NCI-H2171 treated with DMSO at 0.1 percent for 48 hours (cell line): ENCODE measurements around the gene NR2F1-AS1.

Experiments
- DNase-seq: peaks from one replicate; lab custom pipeline; 2025; lab: John Stamatoyannopoulos, UW

Gene NR2F1-AS1

DNA sequence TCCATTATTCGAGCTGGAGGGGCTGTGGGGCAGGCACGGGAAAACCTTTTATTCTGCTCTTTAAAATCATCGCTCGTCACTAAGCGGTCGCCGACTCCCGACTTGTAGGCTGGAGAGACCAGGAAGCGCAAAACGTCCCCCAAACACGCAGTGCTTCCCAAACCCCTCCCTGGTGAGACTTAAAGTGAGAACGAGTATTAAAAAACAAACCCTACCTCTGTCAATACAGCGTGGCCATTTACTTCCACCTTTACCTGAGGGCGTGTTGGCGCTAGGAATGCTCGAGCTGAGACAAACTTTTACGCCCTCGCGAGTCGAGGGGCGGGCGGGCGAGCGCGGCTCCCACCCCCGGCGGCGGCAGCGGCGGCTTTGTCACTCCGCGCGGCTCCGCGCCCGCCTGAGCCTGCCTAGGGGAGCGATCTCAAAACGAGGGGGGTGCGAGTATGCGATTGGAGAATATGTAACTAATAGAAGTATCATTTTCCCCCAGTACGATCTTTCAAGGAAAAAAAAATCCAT is at the start of gene NR2F1-AS1:
Gene NR2F1-AS1 (minus strand): TSS at position 293 of the 519 bp plus-strand sequence.
- DNase-seq, result no peak

DNA sequence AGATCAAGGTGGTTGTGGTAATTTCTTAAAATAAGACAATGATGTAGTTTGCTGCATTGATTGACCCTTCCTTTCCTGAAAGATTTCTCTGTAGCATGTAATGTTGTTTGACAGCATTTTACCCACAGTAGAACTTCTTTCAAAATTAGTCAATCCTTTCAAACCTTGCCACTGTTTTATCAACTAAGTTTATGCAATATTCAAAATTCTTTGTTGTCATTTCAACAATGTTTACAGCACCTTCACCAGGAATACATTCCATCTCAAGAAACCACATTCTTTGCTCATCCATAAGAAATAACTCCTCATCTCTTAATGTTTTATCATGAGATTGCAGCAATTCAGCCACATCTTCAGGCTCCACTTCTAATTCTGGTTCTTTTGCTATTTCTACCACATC is 45.8 kb upstream of the NR2F1-AS1 start:
- DNase-seq, result no peak

DNA sequence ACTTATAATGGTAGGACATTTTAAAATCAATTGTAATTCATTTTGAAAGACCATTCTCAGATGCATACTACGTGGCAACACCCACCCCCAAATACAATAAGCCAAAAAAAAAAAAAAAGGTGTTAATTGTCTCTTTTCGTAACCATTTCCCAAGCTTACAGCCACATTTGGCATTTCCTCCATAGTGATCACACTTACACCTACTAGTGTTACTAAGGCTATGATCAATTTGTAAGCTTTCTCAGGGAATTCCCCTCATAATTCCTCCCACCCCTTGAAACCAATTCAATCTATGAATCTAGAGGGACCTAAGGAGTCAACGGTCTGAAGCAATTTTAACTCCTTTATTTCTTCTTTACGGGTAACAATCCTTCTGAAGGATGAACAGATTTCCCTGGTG is 42.1 kb upstream of the NR2F1-AS1 start:
- no peak for DNase-seq

DNA sequence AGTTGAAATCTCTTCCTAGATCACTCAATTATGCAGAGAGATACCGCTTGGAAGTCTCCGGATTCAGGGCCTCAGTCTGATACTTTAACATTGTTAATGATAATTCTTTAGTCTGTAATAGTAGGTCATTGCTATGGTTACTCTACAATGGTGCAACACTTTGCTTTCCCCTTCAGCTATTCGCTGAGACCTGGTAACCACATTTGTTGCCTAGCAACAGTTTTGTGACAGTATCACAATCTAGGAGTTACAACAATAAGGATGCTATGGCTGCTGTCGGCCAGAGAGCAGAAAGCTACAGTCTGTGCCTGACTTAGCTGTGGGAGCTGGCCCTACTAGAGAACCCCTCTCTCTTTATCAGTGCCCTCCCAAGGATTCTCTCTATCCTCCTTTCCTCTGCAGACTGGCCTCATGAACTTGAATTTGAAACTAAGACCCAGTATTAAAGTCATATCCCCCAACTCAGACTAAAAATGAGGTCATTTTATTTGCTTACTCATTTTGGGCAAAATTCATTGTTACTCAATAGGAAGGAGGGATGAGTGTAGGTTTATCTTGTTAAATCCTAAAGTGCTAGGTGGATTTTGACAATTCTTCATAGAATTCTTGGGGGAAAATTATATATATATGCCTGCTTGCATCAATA is 41.3 kb upstream of the NR2F1-AS1 start:
- DNase-seq, result peak; percentile 32

DNA sequence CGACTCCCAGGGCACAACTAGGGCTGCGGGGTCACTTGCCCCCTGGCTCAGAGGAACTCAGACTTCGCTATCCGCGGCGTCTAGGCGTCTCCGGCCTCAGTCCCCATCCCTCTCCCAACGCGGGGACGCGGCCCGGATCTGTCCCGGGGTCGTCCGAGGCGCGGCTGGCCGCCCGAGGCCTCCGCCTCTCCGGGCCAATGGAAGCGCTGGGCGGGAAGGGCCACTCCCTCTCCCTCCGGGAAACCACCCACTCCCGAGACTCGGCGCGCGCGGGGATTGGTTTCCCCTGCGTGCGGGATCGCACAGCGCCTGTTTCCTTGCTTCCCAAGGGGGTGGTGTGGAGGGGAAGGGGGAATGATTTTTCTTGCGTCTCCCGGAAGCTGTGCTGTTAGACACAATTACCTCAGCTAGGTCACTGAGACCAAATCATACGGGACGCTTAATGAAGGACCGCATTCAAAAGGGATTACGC is 40.3 kb upstream of the NR2F1-AS1 start:
- DNase-seq, result peak; percentile 83

DNA sequence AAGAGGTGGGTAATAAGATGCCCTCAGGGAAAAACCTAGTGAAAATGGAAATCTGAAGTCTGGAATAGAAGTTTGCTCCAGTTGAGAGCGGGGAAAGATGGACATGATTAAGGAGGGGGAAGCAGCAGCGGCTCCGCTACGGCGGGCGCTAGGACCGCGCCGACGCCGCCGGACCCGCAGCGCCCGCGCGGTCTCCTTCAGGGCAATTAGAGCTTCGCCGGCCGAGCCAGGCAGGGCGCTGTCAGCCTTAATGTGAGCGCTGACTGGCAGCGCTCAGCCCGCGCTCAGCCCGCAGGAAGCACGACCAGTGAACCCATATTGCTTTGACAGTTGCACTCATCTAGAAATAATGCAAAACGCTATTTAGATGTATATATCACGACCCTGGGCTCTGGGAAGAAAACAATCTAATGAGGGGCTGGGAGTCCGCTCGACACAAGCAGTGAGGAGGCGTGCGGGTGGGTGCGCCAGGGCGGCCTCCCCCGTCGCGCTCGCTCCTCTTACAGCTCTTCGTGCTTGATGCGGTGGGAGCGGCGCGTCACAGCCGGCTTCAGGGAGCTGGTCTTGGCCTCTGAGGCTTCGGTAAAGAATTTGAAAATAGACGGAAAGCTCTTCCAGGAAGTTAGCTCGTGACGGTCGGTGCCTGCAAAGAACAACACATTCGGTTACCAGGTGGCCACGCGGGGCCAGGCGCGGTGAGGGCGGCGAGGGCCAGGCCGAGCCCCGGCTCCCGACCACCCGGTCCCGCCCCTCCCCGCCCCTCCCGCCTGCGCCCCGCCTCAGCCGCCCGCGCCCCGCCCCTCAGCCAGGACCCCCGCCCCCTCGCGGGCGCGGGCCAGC is 39.7 kb upstream of the NR2F1-AS1 start:
- peak; percentile 67 for DNase-seq

DNA sequence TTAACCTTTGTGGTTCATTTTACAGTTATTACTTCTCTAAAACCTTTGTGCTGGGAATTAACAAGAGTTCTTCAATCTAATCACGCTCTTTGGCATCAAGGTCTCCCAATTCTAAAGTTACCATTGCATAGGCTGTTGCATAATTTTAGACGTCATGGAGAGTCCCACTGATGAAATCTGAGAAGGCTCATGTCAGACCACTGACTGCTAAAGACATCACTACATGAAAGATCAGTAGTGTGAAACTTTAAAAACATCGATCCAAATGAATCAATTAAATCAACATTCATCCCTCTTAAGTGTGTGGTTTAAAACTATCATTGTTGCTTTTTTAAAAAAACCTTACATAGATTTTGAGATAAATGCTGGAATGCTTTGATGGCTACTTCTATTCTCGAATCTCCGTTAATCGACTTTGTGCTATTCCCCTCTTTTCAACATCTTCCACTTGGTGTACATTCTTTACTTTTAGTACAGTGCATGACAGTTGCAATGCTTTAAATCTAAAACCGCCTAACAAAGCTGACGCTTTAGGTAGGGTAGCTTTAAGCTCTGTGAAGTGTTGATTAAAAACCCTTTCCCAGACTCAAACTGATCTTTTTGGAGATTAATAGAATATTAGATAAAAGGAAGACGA is 35.6 kb upstream of the NR2F1-AS1 start:
- no peak for DNase-seq

DNA sequence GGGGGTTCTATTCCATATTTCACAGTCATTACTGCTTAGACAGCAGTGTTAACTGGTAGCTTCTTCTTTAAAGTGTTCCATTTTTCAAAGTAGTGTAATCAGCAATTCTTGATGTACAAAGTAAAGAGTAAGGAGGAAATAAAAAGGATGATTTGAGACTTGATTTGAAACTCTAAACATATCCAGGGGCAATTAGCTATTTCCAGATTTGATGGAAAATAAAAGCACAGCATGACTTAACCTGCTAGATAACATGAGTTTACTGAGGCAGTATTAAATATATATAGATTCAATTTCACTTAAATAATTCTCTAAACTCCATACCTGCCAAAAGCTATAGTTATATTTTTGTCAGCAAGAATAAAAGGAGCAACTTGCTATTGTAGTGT is 31.8 kb upstream of the NR2F1-AS1 start:
- no peak for DNase-seq

DNA sequence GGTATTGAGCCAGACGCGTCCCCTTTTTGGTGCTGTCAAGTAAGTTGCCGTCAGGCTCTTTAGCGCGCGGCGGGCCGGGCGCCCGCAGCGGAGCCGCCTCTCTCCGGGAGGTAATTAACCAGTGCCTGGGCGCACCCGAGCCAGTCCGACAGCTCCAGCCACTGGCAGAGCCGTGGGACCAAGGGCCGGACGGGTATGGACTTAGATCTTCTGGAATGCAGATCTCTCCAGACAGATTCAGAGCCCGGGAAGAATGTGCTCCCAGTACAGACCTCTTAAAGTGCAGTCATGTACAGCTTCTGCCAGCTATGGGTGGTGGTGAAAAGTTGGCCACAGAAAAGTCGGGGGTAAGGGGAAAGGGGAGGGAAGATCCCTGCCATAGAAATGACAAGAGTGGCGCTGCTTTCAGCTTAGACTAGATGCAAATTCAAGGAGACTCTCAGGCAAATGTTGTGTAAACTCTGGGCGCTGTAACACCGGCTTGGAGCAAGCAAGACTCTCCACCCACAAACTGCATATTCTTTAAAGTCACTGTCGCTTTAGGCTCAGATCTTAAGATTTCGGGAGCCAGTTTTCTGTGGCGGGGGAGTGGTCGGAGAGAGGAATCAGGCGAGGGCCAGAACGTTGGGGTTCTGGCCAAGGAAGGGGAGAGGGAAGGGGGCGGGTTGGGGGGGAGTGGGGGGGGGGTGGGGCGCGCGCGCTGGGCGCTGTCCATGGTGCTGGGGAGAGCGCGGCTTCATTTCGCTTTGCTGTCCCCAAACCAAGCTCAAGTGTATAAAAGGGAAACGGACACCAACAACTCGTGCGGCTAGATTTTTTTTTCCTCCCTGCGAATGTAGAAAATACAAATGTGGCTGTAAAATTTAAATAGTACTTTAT is 31.2 kb upstream of the NR2F1-AS1 start:
- DNase-seq, result peak; percentile 14

DNA sequence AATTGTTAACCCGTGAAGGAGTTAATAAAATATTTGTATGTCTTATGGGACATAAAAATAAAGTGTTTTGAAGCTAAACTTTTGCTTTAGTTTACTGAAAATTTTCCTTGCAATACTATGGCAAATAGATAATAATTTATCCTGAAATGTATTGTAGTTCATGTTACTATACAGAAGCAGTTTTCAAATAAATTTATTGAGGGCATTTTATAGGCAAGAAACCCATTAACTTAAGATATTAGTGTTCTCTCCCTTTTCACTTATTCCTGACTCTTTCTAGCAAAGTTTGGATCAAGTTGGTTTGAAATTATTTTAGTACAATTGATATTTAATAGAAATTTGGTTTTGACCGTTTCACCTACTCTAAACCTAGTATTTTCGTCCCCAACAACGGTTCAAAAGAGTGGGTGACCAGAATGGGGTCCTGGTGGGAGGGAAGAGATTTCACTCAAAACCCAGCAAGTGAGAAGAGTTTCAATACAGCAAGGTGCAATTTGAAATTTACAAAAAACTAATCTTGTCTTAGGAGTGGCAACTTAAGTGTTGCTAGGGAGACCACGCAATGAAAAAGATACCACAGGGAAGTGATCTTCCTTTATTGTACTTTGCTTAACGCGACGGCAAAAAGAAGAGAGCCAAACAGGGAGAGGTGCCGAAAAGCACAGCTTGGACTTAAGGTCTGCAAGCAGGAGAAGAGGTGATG is 30.4 kb upstream of the NR2F1-AS1 start:
- DNase-seq, result no peak

DNA sequence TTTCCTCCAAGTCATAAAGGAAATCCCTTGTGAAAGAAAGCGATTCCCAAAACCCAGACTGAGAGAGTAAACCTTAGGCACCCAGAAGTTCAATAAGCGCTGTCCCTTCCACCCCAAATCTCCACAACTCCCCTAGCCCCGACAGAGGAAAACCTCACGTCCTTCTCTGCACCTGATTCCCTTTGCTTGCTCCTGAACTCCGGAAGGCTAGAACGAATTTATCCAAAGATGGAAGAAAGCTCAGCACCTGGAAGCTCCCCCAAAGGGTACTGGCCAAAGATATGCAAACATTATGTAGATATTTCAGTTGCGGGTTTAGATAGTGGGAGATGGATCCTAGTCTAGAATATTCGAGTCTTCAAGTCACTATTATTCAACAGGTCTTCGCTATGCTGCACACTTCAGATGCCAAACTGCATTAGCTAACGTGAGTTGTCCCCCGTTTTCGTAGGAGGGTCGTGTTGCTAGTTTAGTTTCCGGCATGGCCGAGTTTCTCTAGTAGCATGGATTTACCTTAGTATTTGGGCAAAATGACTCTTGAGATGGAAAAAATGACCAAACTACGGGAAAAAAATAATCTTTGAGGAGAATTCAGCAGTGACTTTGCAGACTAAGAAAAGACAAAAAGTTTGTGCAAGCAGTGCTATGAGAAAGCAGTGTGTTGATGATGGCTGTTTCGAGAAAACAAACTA is 29.7 kb upstream of the NR2F1-AS1 start:
- no peak for DNase-seq

DNA sequence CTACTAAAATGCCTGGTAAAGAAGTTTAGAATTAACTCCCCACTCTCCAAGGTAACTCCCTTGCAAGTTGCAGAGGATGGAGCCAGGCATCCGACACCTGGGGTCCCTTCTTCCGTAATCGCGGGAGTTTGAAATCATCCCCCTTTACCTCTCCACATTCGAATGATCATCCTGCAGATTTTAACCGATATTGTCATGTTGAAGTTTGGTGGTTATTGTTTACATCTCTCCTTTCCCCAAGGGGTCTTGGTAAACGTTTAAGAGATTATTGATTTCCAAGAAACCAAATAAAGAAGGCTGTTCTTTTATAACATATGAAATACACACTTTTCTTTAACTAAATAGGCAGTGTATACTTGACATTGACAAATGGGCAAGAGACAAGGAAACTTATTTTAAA is 28.7 kb upstream of the NR2F1-AS1 start:
- no peak for DNase-seq

DNA sequence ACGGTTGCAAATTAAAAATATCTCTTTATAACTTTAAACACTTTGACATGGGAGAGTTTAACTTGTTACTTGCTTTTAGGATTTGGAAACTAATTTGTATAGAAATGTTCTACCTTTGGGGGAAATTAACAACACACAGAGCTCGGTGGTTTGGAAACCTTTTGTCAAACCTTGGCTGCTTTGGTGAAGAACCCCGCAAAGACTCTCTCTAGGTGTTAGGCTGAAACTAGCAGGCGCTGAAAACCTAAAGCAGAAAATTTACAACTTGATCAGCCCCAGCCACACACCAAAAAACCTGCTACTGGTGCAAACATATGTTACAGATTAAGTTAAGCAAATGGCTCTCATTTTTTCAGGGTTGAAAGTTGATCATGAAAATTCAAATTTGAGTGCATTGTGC is 27.8 kb upstream of the NR2F1-AS1 start:
- DNase-seq, result no peak

DNA sequence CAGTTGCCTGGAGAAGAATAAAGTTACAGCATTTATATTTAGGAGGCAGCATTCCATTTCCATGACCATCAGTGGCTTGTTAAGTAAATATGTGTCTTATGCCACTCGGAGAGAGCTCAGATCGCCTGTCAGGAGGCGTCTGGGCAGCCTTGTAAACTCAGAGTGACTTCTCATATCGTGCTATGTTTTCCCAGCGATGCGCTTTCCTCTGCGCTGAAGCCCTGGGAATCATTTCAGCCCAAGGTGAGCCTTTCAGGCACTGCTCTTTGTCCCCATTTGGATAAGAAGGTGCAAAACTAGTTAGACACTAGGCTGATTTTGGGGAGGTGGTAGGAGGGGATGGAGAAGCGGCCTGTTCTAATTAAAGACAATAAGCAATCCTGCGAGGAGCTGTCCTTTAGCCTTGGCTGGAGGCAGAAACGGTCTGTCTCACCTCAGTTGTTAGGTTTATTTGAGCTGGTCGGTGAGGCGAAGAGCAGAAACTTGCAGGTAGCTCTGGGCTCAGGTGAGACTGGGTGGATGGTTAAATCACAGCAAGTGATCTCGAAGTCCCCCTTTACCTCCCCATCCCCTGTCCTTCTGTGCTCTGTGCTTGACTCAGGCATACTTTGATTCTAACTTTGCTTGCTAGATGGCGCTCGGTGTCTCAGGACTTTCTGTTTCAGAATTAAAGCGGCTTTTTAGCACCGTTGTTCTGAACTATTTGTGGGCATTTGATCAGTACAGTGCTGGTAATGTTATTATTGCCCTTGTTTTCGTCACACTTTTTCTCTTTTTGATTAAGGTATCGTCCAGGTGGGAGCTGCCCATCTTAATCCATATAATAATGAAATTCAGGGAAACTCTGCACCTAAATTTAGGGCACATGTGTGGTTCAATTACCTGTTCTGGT is 26.6 kb upstream of the NR2F1-AS1 start:
- DNase-seq, result no peak

DNA sequence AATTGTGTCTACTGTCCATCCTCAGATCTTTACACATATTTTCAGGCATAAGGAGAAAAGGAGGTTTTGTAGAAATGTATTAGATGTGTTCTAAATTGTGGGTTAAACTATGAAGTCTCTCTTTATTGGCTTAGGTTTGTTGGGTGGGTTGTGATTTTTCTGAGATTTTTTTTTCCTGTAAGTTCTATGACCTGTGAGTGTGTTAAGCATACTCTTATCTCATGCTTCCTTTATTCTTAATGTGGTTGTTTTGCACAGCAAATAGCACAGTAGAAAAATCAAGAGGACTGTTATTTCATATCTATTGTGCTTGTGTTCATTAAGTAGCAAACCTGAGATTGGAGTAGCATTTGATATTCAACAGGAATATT is 25.3 kb upstream of the NR2F1-AS1 start:
- no peak for DNase-seq

DNA sequence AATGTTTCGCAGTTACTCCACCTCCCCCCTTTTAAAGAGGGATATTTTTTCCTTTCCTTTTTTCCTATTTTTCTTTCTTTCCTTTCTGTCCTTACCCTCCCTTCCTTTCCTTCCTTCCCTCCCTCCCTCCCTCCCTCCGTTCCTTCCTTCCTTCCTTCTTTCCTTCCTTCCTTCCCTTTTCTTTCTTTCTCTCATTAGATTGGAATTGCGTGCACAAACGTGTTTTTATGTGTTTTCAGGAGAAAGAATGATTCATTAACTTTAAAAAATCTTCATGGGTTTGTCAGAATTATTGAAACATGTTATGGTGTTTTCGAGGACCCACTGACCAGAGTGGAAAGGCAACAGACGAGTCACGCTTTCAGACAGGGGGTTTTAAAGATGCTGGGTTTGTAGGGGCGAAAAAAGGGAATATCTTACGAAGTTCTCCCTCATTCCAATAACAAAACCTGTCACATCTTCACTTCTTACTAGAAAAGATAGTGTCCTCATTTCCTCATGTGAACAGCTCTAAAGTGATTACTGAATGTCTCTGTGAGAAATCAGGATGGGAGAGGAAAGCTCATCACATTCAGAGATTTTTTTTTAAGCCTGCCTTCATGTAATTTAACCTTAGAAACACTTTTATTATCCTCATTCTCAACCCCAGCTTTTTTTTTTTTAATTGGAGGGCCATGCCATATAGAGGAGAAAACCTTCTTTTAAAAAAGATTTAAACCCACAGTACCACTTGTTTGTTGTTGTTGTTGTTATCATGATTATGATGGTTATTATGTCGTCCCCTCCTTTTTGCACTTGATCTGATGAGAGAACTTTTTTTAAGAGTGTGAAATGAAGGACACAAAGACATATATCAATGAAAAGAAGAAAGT is 23.9 kb upstream of the NR2F1-AS1 start:
- DNase-seq, result no peak

DNA sequence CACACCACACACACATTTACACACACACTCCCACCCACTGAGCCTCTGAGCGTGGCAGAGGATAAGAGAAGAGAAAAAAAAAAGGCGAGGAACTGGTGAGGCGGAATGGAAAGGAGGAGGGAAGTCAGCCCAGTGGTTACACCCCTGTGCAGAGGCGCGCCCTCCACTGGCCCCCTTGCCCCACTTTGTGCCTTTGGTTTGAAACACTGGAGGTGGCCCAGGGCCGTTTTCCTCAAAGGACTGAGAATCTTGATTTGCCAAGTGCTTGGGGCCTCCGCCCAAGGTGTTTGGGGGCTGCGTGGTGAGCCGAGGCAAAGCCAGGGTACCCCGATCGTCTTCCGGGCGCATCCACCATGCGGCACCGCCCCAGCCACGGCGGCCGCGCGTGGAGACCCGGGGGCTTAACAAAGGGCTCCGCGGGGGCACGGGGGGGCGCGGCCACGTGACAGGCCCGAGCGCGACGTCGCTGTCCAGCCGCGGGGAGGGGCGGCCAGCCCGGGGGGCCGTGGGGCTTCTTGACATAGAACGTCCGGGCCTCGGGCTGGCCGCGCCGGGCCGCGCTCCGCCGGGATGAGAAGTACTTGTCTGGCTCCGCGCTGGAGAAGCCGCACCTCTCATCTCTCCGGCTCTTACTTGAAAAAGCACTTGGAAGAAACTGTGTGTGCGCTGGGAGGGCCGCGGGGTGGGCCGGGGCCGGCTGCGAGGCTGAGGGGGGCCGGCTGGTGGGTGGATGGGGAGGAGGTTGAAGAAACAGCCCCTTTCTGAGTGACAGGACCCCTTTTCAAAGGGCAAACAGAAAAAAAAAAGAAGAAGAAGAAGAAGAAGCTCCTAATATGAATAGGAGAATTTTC is 23.0 kb upstream of the NR2F1-AS1 start:
- DNase-seq, result no peak
